GM19035 (cell line): Measurements from ENCODE around the gene STXBP6.

Experiments
- ATAC-seq: cut with Tn5 transposase; IDR thresholded peaks from one replicate; pipeline ENCODE4 v1.9.1; 2021; ENCODE audit not compliant: unreplicated experiment

STXBP6 gene

GRCh38 chr14:25019892-25020291 lies 30.1 kb downstream of the STXBP6 start:
- no peak for ATAC-seq

- ATAC-seq, result no peak
Observed at GRCh38 chr14:25017562-25017961, 32.4 kb downstream of the STXBP6 start.

- ATAC-seq, result no peak
Observed at GRCh38 chr14:25015761-25016160, 34.2 kb downstream of the STXBP6 start.

DNA sequence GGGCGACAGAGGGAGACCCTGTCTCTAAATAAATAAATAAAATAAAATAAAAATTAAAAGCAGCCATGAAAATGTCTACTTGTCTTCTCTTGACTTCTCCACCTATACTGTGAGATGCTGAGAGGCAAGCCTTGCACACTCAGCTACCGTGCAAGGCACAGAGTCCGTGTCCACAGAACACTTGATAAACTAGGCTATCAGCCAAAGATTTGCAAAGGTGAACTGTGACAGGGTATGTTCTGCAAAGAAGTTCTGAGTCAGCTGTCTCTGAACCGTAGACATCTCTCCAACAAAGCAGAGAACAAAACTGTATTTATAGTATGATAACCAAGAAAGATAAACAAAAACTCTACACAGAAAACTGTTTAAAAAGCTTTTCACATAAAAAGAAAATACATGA lies 35.5 kb downstream of the STXBP6 start:
- ATAC-seq, result no peak

GRCh38 chr14:25011095-25011494 lies 38.9 kb downstream of the STXBP6 start:
- no peak for ATAC-seq

DNA sequence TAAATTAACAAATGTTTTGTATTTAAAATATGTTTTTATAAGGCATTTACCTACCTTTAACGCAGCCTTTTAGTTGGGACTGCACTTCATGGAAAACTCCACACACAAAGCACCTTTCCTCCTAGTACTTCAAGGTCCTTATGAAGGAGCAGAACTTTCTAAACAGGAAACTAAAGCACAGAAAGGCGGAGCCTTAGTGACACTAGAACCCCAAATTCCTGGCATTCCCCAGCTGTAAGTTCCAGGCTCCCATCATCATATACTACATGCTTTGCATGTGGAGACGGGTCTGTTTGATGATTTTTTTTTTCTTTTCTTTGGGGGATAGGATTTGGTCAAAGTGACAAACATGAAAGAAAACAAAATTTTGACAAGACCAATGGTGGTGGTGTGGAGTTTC lies 39.5 kb downstream of the STXBP6 start:
- no peak for ATAC-seq

DNA sequence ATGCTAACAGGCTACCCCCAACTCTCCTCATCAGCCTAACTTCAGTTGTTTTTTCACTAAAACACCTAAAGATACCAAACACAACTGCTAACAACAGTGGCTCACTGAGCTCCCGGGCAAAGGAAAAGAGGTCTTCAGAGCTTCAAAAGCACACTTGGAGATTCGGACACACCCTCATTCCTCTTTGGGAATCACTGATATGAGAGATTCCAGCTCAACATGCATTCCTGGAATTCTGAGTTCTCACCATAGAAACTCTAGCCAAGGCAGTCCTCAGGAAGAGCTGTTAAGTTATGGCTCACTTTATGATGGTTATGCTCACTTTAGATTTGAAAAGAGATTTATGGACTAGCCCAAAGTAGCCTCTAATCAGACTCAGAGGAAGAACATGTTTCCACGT lies 40.1 kb downstream of the STXBP6 start:
- ATAC-seq, result no peak

DNA sequence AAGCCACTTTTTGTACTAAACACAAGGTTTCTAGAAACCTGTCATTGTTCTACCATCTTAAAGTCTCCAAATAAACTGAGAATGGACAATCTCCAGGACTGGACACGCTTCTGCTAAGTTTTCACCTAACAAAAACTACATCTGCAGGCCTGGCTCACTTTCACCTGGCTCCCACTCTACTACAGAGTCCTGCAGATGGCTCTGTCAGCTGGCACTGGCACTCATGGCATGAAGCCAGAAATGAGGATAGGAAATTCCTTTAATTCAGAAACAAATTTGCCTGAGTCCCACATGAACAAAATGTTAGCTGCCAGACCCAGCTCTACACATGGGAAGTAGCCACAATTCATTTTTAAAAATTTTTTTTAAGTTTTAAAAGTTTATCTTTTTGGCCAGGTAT lies 42.1 kb downstream of the STXBP6 start:
- no peak for ATAC-seq

GRCh38 chr14:25006961-25007795 lies 42.8 kb downstream of the STXBP6 start:
- ATAC-seq, result no peak

- no peak for ATAC-seq
Observed at GRCh38 chr14:25006031-25006430, 43.9 kb downstream of the STXBP6 start.

- no peak for ATAC-seq
Observed at GRCh38 chr14:25004389-25004809, 45.5 kb downstream of the STXBP6 start.

GRCh38 chr14:25003537-25003936 lies 46.4 kb downstream of the STXBP6 start:
- no peak for ATAC-seq

- no peak for ATAC-seq
Observed at GRCh38 chr14:25001601-25002000, 48.3 kb downstream of the STXBP6 start.

GRCh38 chr14:25001156-25001555 lies 48.8 kb downstream of the STXBP6 start:
- no peak for ATAC-seq

DNA sequence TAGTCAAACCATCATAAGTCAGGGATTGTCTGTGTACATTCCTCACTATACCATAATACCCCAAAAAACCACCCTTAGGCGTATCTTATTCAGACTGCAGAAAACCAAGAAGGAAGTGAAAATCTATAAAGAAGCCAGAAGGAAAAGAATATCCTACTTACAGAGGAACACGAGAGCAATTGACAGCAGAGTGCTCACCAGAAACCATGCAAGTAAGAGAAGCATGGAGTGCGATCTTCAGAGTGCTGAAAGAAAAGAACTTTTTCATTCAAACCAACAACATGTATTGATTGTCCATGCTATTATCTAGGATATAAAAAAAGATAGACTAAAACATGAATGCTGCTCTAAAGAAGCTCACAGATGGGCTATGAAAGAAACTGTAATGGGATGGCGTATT lies 50.8 kb downstream of the STXBP6 start:
- no peak for ATAC-seq

DNA sequence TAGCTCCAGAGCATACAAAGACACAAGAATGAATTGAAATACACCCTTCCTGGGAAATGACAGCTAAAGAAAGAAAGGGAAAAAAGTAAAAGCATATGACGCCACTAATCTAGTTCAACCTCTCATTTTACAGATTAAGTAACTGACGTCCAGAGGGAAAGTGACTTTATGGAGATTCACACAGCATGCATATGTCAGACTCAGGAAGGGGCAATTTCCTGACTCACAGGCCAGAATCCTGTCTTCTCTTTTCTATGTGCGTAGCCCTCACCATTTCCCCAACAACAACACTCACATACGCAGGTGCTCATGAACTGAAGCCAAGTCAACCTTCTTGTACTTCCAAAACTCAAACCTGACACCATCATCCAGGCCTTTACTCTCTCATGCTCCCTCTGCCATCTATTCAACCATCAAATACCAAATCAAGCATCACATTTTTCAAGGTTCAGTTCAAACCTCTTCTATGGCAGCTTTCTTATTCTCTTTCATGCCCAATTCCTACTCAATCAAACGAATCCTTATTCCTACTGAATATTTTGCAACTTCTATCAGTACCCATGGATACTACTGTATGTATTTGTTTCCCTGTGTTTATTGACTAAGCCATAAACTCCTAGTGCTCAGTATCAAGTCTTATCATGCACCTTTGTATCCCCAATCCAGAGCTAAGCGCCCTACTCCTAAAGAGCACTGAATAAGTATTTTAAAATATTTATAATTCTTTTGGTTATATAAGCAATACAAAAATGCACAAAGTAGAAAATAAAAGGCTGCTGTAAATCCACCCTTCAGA lies 52.8 kb downstream of the STXBP6 start:
- ATAC-seq, result no peak

GRCh38 chr14:24995016-24995415 lies 54.9 kb downstream of the STXBP6 start:
- no peak for ATAC-seq

- no peak for ATAC-seq
Observed at GRCh38 chr14:24993631-24994030, 56.3 kb downstream of the STXBP6 start.

GRCh38 chr14:24992624-24993360 lies 57.2 kb downstream of the STXBP6 start:
- ATAC-seq, result no peak

DNA sequence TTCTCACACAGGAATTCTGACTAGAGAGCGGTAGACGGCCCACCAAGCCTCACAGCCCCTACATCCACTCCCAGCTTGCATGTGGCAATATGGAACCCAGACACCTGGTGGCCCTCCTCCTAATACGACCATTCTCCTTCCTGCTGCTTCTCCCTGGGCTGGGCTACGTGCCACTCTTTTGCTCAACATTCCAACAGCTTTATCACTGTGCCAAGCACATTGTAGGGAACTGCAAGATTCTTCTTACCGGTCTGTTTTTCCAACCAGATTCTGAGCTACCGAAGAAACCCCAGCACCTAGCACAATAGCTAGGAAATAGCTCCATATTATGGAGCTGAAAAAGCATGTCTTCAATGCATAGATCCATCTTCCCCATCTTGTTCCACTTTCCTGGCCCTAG lies 58.1 kb downstream of the STXBP6 start:
- no peak for ATAC-seq

GRCh38 chr14:24991288-24991687 lies 58.7 kb downstream of the STXBP6 start:
- ATAC-seq, result no peak

- no peak for ATAC-seq
Observed at GRCh38 chr14:24990773-24991172, 59.2 kb downstream of the STXBP6 start.
